ENCODE measurements around the gene COPS4.

The COPS4 gene

GRCh38 chr4:83089410-83090157 is 54.6 kb downstream of the COPS4 start:
- POLR2A ChIA-PET = no interaction called here
- CTCF ChIA-PET = no interaction called here
- no peak for DNase-seq (ENCODE audit: extremely low spot score)
- TF ChIP-seq CTBP1 (IDR thresholded peaks at IDR 0.05; ENCODE audit: borderline replicate concordance) = no peak
- TF ChIP-seq LEF1 (IDR thresholded peaks at IDR 0.05; ENCODE audit: borderline replicate concordance) = no peak
- no peak for TF ChIP-seq SUZ12 (IDR thresholded peaks at IDR 0.05)

- no peak for DNase-seq (ENCODE audit: extremely low spot score)
- ChIA-PET POLR2A (no interaction called here), CTCF (no interaction called here)
- no peak for TF ChIP-seq HDGF (IDR thresholded peaks at IDR 0.05; ENCODE audit: borderline replicate concordance)
- TF ChIP-seq FOXK2 (IDR thresholded peaks at IDR 0.05) = no peak
Observed at GRCh38 chr4:83093060-83093640, 58.2 kb downstream of the COPS4 start.

DNA sequence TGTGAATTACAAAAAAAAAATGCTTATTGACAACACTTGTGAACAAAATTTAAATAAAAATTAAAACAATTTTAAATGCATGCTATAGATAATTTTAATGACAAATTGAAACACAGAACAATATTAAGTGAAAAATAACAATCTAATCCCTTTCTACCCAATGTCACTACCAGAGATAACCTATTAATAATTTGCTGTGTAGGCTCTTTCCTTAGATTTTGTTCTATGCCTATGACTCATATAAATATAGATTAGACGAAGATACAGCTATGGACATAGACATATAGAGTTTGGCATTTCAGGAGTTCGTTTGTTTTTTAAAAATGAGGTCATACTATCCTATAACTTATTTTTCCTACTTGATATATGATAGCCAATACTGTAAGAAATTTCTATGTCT is 61.4 kb downstream of the COPS4 start:
- TF ChIP-seq SP1 (IDR thresholded peaks at IDR 0.05) (no peak), FOXK2 (IDR thresholded peaks at IDR 0.05) (no peak), LEF1 (IDR thresholded peaks at IDR 0.05; ENCODE audit: borderline replicate concordance) (no peak), FOXM1 (IDR thresholded peaks at IDR 0.05; ENCODE audit: borderline replicate concordance) (no peak), ARNT (IDR thresholded peaks at IDR 0.05) (no peak)
- ChIA-PET CTCF (interaction anchor here (0.7 to 1.5 kb wide), 2 partner anchors 14 to 15 kb away, joined by 3 read pairs; no protein-coding TSS in a partner anchor), POLR2A (interaction anchor here (1.1 to 1.2 kb wide), 2 partner anchors 14 to 61 kb away, joined by 3 read pairs; partner anchors contain the start of gene COPS4)
- no peak for DNase-seq (ENCODE audit: extremely low spot score)

DNA sequence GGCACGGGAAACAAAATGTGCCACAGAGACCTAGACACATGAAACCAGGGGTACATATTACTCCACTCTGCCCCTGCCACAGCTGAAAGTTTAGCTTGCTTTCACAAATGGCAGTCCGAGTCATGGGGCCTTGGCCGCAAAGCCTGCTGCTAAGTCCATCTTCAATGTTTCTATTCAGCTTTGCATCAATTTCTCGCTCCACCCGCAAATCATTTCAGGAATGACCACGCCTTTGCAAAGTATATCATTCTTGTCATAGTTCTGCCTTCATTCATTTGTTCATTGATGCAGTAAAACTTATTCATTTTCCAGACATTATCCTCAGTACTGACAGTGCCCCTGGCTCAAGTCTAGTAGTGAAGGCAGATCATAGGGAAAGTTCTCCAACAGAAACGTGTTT is 70.0 kb downstream of the COPS4 start:
- no peak for TF ChIP-seq TARDBP (IDR thresholded peaks at IDR 0.05)
- DNase-seq (ENCODE audit: extremely low spot score) = no peak
- CTCF ChIA-PET = no interaction called here
- POLR2A ChIA-PET = no interaction called here

- peak; percentile 45; the same call in 1 of the 2 replicates for TF ChIP-seq ZNF384 (IDR thresholded peaks at IDR 0.05)
- no peak for TF ChIP-seq BHLHE40 (IDR thresholded peaks at IDR 0.05; ENCODE audit: borderline replicate concordance)
- no peak for TF ChIP-seq ELF4 (IDR thresholded peaks at IDR 0.05)
- TF ChIP-seq HDGF (IDR thresholded peaks at IDR 0.05; ENCODE audit: borderline replicate concordance) = no peak
- ChIA-PET CTCF (interaction anchor here (0.7 to 0.9 kb wide), 3 partner anchors 46 to 145 kb away, joined by 3 to 4 read pairs (median 3); no protein-coding TSS in a partner anchor), POLR2A (no interaction called here)
- DNase-seq (ENCODE audit: extremely low spot score) = no peak
Observed at GRCh38 chr4:83107631-83108030, 72.6 kb downstream of the COPS4 start.

DNA sequence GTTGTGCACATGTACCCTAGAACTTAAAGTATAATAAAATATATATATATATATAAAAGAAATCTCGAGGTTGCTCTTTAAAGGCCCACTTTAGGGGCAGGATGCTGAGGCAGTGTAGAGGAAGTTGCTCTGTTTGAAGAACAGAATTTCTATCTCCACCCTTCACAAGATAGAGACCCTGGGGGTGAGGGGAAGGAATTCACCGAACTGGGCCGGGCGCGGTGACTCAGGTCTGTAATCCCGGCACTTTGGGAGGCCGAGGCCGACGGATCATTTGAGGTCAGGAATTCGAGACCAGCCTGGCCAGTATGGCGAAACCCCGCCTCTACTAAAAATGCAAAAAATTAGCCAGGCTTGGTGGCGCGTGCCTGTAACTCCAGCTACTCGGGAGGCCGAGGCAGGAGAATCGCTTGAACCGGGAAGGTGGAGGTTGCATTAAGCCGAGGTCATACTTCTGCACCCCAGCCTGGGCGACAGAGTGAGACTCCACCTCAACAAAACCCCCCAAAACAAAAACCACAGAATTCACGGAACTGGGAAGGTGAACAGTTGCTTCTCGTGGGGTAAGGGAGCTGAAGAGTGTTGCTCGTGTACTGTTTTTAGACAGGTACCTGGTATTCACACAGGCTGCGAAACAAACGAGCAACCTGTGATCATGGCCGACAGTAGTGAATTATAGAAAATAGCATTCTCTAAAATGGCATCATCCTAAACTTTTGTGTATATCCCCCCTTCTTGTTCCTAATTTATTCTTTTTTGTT is 73.3 kb downstream of the COPS4 start:
- no peak for TF ChIP-seq CTBP1 (IDR thresholded peaks at IDR 0.05; ENCODE audit: borderline replicate concordance)
- TF ChIP-seq ZNF384 (IDR thresholded peaks at IDR 0.05) = no peak
- TF ChIP-seq ARNT (IDR thresholded peaks at IDR 0.05) = no peak
- TF ChIP-seq FOXK2 (IDR thresholded peaks at IDR 0.05) = no peak
- no peak for DNase-seq (ENCODE audit: extremely low spot score)
- POLR2A ChIA-PET = no interaction called here
- CTCF ChIA-PET = no interaction called here

GRCh38 chr4:83109480-83110222 is 74.7 kb downstream of the COPS4 start:
- DNase-seq (ENCODE audit: extremely low spot score) = peak; percentile 56

More at GRCh38 chr4:83109480-83110222, 74.7 kb downstream of the COPS4 start:
- CTCF ChIA-PET = interaction anchor here (0.6 to 1.0 kb wide), 6 partner anchors 9 to 150 kb away, joined by 3 to 4 read pairs (median 3); no protein-coding TSS in a partner anchor
- POLR2A ChIA-PET = interaction anchor here (0.8 to 1.7 kb wide), 8 partner anchors 9 to 609 kb away, joined by 3 to 5 read pairs (median 4); partner anchors contain the start of gene COPS4
- TF ChIP-seq TARDBP (IDR thresholded peaks at IDR 0.05) = no peak
- no peak for TF ChIP-seq HDGF (IDR thresholded peaks at IDR 0.05; ENCODE audit: borderline replicate concordance)
- no peak for TF ChIP-seq CTBP1 (IDR thresholded peaks at IDR 0.05; ENCODE audit: borderline replicate concordance)
- TF ChIP-seq FOXA1 (IDR thresholded peaks at IDR 0.05) = no peak
- no peak for TF ChIP-seq ELF4 (IDR thresholded peaks at IDR 0.05)
- no peak for TF ChIP-seq ARNT (IDR thresholded peaks at IDR 0.05)
- TF ChIP-seq FOXK2 (IDR thresholded peaks at IDR 0.05) = no peak
- TF ChIP-seq, protein P1, sequence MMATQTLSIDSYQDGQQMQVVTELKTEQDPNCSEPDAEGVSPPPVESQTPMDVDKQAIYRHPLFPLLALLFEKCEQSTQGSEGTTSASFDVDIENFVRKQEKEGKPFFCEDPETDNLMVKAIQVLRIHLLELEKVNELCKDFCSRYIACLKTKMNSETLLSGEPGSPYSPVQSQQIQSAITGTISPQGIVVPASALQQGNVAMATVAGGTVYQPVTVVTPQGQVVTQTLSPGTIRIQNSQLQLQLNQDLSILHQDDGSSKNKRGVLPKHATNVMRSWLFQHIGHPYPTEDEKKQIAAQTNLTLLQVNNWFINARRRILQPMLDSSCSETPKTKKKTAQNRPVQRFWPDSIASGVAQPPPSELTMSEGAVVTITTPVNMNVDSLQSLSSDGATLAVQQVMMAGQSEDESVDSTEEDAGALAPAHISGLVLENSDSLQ (IDR thresholded peaks at IDR 0.05) = no peak
- TF ChIP-seq ZNF384 (IDR thresholded peaks at IDR 0.05) = no peak
- TF ChIP-seq L3MBTL2 (conservative IDR thresholded peaks at IDR 0.05) = no peak; the same call in 1 of the 2 replicates
- TF ChIP-seq SUZ12 (IDR thresholded peaks at IDR 0.05) = no peak
- TF ChIP-seq LEF1 (IDR thresholded peaks at IDR 0.05; ENCODE audit: borderline replicate concordance) = no peak
- no peak for TF ChIP-seq BHLHE40 (IDR thresholded peaks at IDR 0.05; ENCODE audit: borderline replicate concordance)
- no peak for TF ChIP-seq NFRKB (IDR thresholded peaks at IDR 0.05)
- TF ChIP-seq FOXM1 (IDR thresholded peaks at IDR 0.05; ENCODE audit: borderline replicate concordance) = no peak
- TF ChIP-seq SP1 (IDR thresholded peaks at IDR 0.05) = no peak
